Epithelial cell of proximal tubule (primary cell): ENCODE measurements around the gene SPOCK3. TPM values are rescaled to one million over a fixed set of nuclear protein-coding genes. Genes with fewer than 3 reads are reported as not detected.

Source experiments
- DNase-seq: peaks from one replicate; pipeline ENCODE4 v3.0.0-alpha.2; 2011; ENCODE audit warnings: low read depth
- H3K4me3 ChIP-seq: 2 replicates; pipeline ENCODE4 v1.5.1; 2011; ENCODE audit warnings: low read depth, mild to moderate bottlenecking, low read length
- total RNA-seq: library from RNA; depleted of rRNA; stranded (reverse); fragments of >200 nt; gene quantifications from 2 replicates; pipeline ENCODE4 v1.2.3, GENCODE V29; 2015
- TF ChIP-seq, protein P1 (sequence below): conservative IDR thresholded peaks from 2 replicates; pipeline ENCODE4 v1.5.1; 2012; ENCODE audit warnings: low read depth, mild to moderate bottlenecking, low read length

The SPOCK3 gene
- total RNA-seq, 1 donor from 2014 or later: 0.06 TPM

GRCh38 chr4:167218022-167218608 lies 16.2 kb downstream of the SPOCK3 start:
- DNase-seq: no peak
- TF ChIP-seq, protein P1, sequence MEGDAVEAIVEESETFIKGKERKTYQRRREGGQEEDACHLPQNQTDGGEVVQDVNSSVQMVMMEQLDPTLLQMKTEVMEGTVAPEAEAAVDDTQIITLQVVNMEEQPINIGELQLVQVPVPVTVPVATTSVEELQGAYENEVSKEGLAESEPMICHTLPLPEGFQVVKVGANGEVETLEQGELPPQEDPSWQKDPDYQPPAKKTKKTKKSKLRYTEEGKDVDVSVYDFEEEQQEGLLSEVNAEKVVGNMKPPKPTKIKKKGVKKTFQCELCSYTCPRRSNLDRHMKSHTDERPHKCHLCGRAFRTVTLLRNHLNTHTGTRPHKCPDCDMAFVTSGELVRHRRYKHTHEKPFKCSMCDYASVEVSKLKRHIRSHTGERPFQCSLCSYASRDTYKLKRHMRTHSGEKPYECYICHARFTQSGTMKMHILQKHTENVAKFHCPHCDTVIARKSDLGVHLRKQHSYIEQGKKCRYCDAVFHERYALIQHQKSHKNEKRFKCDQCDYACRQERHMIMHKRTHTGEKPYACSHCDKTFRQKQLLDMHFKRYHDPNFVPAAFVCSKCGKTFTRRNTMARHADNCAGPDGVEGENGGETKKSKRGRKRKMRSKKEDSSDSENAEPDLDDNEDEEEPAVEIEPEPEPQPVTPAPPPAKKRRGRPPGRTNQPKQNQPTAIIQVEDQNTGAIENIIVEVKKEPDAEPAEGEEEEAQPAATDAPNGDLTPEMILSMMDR: no peak
- no peak overlapping the region for H3K4me3 ChIP-seq

DNA sequence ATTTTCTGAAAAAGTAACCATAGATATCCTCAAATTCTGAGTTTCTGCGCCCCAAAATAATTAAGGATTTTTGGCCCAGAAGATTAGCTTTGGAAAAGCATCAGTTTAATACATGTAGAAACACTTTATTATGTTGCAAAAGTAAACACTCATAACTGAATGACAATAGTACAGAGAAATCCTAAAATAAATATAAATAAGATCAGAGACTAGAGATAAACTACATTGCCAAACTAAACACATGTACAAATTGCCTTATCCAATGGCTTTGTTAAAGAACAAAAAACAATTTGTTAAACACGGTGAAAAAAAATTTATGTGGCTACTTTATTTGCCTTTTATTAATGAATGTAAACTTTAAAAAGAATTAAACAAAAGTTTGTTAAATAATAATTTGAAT lies 17.5 kb downstream of the SPOCK3 start:
- TF ChIP-seq, protein P1: no peak

DNA sequence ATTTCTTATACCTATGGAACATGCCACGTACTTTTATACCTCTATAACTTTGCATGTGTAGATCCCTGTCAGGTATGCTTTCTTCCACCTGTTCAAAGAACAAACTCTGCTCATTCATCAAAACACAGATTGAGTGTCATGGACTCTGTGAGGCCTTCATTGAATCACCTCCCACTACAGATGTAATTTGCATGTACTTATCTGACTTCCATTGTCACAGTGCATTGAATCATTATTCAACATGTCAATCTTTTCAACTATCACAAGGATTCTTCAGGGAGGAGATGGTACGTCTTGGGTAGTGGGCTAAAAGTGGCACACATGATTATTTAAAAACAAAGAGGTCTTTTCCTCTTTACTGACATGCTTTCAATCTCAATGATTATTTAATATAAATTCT lies 24.1 kb downstream of the SPOCK3 start:
- TF ChIP-seq, protein P1: no peak
- no peak overlapping the region for H3K4me3 ChIP-seq
- no peak for DNase-seq

More for the DNA sequence above, 17.5 kb downstream of the SPOCK3 start:
- H3K4me3 ChIP-seq: no peak overlapping the region
- DNase-seq: no peak

- H3K4me3 ChIP-seq: no peak overlapping the region
- no peak for DNase-seq
- TF ChIP-seq, protein P1: no peak
These were observed 37.8 kb downstream of the SPOCK3 start for GRCh38 chr4:167196344-167197012.

DNA sequence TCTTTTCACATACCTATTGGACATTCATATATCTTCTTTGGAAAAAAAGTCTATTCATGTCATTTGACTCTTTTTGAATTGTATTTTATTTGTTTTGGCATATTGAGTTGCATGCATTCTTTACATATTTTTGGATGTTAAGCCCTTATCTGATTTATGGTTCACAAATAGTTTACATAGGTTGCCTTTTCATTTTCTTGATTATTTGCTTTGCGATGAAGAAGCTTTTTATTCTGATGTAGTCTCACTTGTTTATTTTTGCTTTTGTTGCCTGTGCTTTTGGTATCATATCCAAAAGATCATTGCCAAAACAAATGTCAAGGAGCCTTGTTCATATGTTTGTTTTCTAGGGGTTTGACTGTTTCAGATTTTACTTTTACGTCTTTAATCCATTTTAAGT lies 43.9 kb downstream of the SPOCK3 start:
- no peak overlapping the region for H3K4me3 ChIP-seq
- DNase-seq: no peak
- TF ChIP-seq, protein P1: no peak

DNA sequence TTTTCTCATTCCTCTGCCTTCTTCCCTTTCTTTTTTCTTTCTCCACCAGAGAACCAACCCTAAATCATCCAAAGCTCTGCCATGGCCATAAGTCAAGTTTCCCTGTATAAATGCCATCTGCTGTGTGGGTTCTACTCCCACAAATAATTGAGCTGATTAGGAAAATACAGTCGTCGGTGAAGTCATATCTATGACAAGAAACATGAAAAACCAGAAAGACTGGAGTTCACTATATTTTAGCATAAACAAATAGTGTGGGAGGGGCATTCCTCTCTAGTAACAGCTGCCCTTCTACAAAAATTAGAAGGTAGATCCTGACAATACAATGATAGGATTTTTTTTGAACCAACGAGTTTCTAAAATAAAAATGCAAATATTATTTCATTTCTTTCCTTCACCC lies 48.8 kb downstream of the SPOCK3 start:
- TF ChIP-seq, protein P1: no peak
- no peak for DNase-seq
- H3K4me3 ChIP-seq: no peak overlapping the region

- no peak overlapping the region for H3K4me3 ChIP-seq
- no peak for DNase-seq
- TF ChIP-seq, protein P1: no peak
These were observed 51.3 kb downstream of the SPOCK3 start for GRCh38 chr4:167183036-167183435.
